Suprapubic skin (tissue), 4 donors: Measurements from ENCODE around the gene CCNDBP1. TPM values are rescaled to one million over a fixed set of nuclear protein-coding genes. Genes with fewer than 3 reads are reported as not detected.

Source experiments
- DNase-seq, 2 donors: peaks; one replicate each; pipeline ENCODE4 v3.0.0-alpha.2; 2019; ENCODE audit warnings: low spot score in 2 of 2
- H3K27ac ChIP-seq: fragments of 200-600 bp; sonication (generic); one replicate; pipeline ENCODE4 v1.5.1; 2019
- H3K27me3 ChIP-seq: fragments of 200-600 bp; sonication (generic); one replicate; pipeline ENCODE4 v1.5.1; 2019
- H3K36me3 ChIP-seq: fragments of 200-600 bp; sonication (generic); one replicate; pipeline ENCODE4 v1.5.1; 2019
- H3K4me1 ChIP-seq: fragments of 200-600 bp; sonication (generic); one replicate; pipeline ENCODE4 v1.5.1; 2019
- H3K4me3 ChIP-seq: fragments of 200-600 bp; sonication (generic); one replicate; pipeline ENCODE4 v1.5.1; 2019; ENCODE audit warnings: mild to moderate bottlenecking
- H3K9me3 ChIP-seq: fragments of 200-600 bp; sonication (generic); one replicate; pipeline ENCODE4 v1.5.1; 2019
- EP300 ChIP-seq: sonication (generic); formaldehyde crosslinking; IDR thresholded peaks from one replicate; pipeline ENCODE4 v1.6.1; 2017; ENCODE audit warnings: antibody characterized with exemption
- POLR2A ChIP-seq, 2 donors: fragments of 450-650 bp; IDR thresholded peaks; one replicate each; pipeline ENCODE4 v1.6.1; 2017; ENCODE audit warnings: antibody characterized with exemption in 2 of 2, mild to moderate bottlenecking in 2 of 2, moderate library complexity in 2 of 2
- POLR2AphosphoS5 ChIP-seq, 3 donors: sonication (generic); formaldehyde crosslinking; IDR thresholded peaks; one replicate each; pipeline ENCODE4 v1.6.1; 2017; ENCODE audit warnings: antibody characterized with exemption in 3 of 3
- WGBS: methylation state at CpG from one replicate; pipeline ENCODE4 v1.1.5; 2018; 5-methylcytosine and 5-hydroxymethylcytosine counted together
- total RNA-seq, 4 donors: library from RNA; depleted of rRNA; stranded (reverse); fragments of >200 nt; gene quantifications; one replicate each; pipeline ENCODE4 v1.1.0, GENCODE V29; 2016
- TF ChIP-seq, protein P1 (sequence below), 2 donors: fragments of 200-600 bp in 1 of 2; fragments of 450-650 bp in 1 of 2; sonication (generic) in 1 of 2; IDR thresholded peaks; one replicate each; pipeline ENCODE4 v1.5.1; 2016 to 2019; ENCODE audit warnings: antibody characterized with exemption in 2 of 2, mild to moderate bottlenecking in 1 of 2, moderate library complexity in 1 of 2

CCNDBP1 gene
- total RNA-seq, 4 donors from 2014 or later: 55.9 to 93.7 (median 81.2) TPM

DNA sequence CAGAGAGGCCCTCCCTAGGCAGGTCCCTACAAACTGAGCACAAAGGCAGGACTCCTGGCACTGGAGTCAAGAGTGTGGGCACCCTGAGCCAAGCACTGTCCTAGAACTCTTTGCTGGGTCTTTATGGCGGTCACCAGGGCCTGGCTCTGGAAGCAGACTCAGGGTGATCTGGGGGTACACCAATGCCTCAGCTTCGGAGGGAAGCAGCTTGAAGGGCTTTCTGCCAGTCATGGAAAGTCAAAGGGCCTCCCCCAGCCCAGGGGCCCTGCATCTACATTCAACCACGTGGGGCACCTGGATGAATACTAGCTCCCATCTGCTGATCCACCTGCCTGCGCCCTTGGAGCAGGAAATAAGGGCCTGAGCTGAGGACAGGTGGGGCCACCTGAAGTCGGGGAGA is 28.3 kb downstream of the CCNDBP1 start:
- no peak for TF ChIP-seq EP300
- TF ChIP-seq, protein P1, sequence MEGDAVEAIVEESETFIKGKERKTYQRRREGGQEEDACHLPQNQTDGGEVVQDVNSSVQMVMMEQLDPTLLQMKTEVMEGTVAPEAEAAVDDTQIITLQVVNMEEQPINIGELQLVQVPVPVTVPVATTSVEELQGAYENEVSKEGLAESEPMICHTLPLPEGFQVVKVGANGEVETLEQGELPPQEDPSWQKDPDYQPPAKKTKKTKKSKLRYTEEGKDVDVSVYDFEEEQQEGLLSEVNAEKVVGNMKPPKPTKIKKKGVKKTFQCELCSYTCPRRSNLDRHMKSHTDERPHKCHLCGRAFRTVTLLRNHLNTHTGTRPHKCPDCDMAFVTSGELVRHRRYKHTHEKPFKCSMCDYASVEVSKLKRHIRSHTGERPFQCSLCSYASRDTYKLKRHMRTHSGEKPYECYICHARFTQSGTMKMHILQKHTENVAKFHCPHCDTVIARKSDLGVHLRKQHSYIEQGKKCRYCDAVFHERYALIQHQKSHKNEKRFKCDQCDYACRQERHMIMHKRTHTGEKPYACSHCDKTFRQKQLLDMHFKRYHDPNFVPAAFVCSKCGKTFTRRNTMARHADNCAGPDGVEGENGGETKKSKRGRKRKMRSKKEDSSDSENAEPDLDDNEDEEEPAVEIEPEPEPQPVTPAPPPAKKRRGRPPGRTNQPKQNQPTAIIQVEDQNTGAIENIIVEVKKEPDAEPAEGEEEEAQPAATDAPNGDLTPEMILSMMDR (IDR thresholded peaks at IDR 0.05): no peak
- no peak for TF ChIP-seq POLR2A (IDR thresholded peaks at IDR 0.05)
- no peak for TF ChIP-seq POLR2AphosphoS5 (IDR thresholded peaks at IDR 0.05)
- Histone ChIP-seq H3K36me3 (no peaks in the 10 kb centered on the region), H3K27ac (no peak overlapping the region), H3K27me3 (peaks cover 12% of the 10 kb centered on the region), H3K9me3 (no peaks in the 10 kb centered on the region), H3K4me3 (no peak overlapping the region), H3K4me1 (no peaks in the 10 kb centered on the region)
- no peak for DNase-seq
- WGBS: 92% methylated on average over 5 of the region's 5 CpGs

DNA sequence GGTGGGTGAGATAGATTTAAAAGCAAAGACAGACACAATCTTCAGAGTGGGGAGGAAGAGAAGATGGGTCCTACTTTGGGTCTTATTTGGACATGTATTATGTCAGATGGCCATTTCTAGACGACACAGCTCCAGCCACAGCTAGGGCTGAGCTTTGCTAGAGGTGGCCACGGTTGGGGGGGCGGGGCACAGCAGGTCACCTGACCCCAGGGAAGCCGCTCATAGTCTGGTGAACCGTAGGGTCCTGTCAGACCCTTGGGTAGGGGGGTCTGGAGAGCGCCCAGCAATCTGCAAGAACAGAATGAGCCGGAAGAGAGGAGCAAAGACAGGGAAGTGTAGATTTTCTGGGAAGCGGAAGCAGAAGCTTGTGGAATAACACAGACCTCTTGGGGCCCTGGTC is 29.0 kb downstream of the CCNDBP1 start:
- peaks cover 6% of the 10 kb centered on the region for H3K4me1 ChIP-seq
- no peaks in the 10 kb centered on the region for H3K36me3 ChIP-seq
- H3K27ac ChIP-seq: no peak overlapping the region
- TF ChIP-seq, protein P1 (IDR thresholded peaks at IDR 0.05): no peak
- TF ChIP-seq EP300: no peak
- no peak for TF ChIP-seq POLR2AphosphoS5 (IDR thresholded peaks at IDR 0.05)
- no peak for TF ChIP-seq POLR2A (IDR thresholded peaks at IDR 0.05)
- peak in 1 of 2 donors; percentile 5 for DNase-seq
- H3K27me3 ChIP-seq: peaks cover 5% of the 10 kb centered on the region
- 79% methylated on average over 8 of the region's 8 CpGs for WGBS
- no peak overlapping the region for H3K4me3 ChIP-seq
- no peaks in the 10 kb centered on the region for H3K9me3 ChIP-seq

DNA sequence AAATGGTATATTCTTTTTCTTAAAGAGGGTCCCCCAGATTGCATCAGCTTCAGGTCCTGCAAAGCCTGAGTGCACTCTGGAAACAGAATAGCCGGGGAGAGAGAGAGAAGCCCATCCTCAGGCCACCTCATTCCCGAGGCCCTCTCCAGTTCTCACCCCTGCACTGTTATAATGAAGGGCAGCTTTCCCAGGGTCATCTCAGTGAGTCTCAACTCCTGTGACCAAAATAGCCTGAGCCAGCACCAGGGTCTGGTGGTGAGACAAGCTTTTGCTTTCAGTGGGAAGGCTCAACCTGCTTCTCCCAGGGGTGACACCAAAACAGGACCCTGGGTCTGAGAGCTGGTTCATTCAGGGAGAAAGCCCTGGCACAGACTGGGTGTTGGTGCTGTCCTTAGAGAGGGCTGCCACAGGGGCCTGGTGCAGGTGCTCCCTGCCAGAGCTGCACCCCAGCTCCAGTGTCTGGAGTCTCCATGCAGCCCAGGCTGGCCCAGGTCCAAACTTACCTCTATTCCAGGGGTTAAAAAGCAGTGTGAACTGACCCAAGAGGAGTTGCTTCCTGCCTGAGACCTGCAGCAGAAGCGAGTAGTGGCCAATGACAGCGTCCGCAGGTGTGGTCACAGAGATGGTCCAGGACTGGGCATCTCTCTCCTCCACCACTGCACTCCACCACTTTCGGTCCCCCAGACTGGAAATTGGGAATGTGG is 29.5 kb downstream of the CCNDBP1 start:
- TF ChIP-seq POLR2AphosphoS5 (IDR thresholded peaks at IDR 0.05): no peak
- TF ChIP-seq, protein P1 (IDR thresholded peaks at IDR 0.05): no peak
- no peak for TF ChIP-seq POLR2A (IDR thresholded peaks at IDR 0.05)
- no peak for TF ChIP-seq EP300
- WGBS: 80% methylated on average over 6 of the region's 6 CpGs
- Histone ChIP-seq H3K27me3 (no peaks in the 10 kb centered on the region), H3K4me3 (no peak overlapping the region), H3K27ac (no peak overlapping the region), H3K36me3 (no peaks in the 10 kb centered on the region), H3K4me1 (peaks cover 9% of the 10 kb centered on the region), H3K9me3 (no peaks in the 10 kb centered on the region)
- peak in 1 of 2 donors; percentile 33 for DNase-seq

DNA sequence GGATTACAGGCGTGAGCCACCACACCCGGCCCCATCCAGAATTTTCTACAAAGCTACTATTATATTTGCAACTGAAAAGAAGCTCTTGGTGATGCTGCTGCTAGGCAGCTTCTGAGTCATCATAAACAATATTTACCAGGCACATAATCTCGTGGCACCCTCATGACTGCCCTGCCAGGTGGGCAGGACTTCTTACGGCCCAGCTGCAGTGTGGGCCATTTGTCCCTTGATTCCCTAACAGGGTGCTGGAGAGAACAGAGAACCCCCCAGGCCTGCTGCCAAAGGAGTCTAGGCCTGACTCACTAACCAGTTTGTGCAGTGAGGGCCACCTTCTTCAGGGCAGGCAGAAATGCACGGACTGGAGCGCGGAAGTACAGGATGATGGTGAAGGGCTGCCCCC is 30.8 kb downstream of the CCNDBP1 start:
- no peak for DNase-seq
- Histone ChIP-seq H3K27me3 (no peaks in the 10 kb centered on the region), H3K4me1 (peaks cover 9% of the 10 kb centered on the region), H3K4me3 (no peak overlapping the region), H3K27ac (no peak overlapping the region), H3K36me3 (no peaks in the 10 kb centered on the region), H3K9me3 (no peaks in the 10 kb centered on the region)
- WGBS: 75% methylated on average over 7 of the region's 7 CpGs
- TF ChIP-seq, protein P1 (IDR thresholded peaks at IDR 0.05): no peak
- TF ChIP-seq EP300 (no peak), POLR2AphosphoS5 (IDR thresholded peaks at IDR 0.05) (no peak), POLR2A (IDR thresholded peaks at IDR 0.05) (no peak)

DNA sequence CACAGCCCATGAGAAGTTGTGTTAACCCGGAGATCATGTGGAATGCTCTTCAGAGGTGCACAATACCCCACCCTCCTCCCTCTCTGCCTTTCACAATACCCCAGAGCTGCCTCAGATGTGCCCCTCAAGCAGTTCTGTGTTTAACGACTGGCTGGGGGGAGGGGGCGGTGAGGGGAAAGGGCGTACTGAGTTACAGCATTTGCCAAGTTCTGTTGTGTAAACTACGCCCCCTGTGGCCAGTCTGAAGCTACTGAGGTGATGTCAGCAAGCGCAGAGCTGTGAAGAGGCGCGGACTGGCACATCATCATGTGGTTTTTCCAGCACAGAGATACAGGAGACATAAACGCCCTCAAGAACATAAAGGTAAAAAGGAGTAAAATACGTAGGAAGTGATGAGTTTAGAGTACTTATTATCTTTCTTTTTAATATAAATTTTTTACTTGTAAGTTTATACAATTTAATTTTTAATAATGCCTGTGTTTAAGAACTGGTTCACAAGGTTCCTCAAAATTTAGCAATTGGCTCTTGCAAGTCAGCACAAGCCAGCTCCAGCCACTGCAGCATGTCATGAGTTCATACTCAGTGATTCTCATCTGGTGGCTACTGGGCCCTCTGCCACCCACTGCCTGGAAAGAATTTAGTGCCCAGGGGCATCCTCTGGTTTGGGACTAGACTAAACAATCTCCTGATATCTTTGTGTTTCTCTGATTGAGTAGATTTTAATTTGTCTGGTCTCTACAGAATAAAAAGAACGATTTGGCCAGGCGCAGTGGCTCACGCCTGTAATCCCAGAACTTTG is 33.9 kb downstream of the CCNDBP1 start:
- no peaks in the 10 kb centered on the region for H3K9me3 ChIP-seq
- H3K27ac ChIP-seq: no peak overlapping the region
- H3K4me3 ChIP-seq: no peak overlapping the region
- TF ChIP-seq POLR2A (IDR thresholded peaks at IDR 0.05): no peak
- TF ChIP-seq, protein P1 (IDR thresholded peaks at IDR 0.05): peak in 1 of 2 donors; percentile 38
- no peak for TF ChIP-seq EP300
- TF ChIP-seq POLR2AphosphoS5 (IDR thresholded peaks at IDR 0.05): no peak
- no peaks in the 10 kb centered on the region for H3K27me3 ChIP-seq
- H3K4me1 ChIP-seq: peaks cover 9% of the 10 kb centered on the region
- H3K36me3 ChIP-seq: no peaks in the 10 kb centered on the region
- peak in 1 of 2 donors; percentile 55 for DNase-seq
- 30% methylated on average over 13 of the region's 13 CpGs for WGBS
